HG03139 (cell line): ENCODE measurements around the gene UTP18.
A peak's percentile ranks its signal among the peaks of the same experiment; 100 is the strongest.
"Not testable (repeated sequence)": the region's sequence is repeated elsewhere in the genome, so short reads cannot be mapped to it uniquely, and the experiment has no call there.

Experiments
- ATAC-seq: cut with Tn5 transposase; IDR thresholded peaks from one replicate; pipeline ENCODE4 v1.9.1; 2021; ENCODE audit not compliant: unreplicated experiment

UTP18 gene

DNA sequence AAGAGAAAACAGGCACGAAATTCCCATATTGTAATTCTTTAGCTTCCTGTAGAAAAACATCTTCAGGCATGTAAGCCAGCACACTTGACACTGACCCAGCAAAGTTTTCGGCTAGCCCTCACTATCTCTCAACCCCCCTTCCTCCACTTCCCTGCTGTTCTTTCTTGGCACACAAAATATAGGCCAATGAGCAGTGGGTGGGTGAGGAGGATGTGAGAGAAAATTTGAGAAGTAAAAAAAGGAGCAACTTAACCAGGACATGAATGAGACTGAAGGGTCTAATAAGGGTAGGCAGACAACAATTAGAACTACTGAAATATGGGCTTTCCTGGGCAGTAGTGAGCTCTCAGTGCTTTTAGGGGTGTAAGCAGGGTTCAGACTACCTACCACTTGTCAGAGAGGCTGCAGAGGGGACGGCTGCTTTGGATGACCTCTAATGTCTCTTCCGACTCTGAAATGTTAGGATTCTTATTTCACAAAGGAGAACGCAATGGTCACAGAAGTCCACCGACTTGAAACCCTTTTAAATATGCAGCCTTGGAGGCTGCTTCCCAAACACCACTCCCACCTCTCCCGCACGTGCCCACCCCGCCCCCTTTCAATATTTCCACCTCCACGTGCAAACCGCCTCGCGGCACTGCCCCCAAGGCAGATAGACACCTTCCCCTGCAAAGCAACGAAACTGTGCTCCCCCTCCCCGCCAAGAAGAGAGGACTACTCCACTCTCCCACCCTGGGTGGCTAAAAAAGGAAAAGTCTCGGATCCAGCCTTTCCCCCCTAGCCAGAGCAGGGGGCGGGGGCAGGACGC lies 1.4 kb upstream of the UTP18 start:
- ATAC-seq, result no peak

DNA sequence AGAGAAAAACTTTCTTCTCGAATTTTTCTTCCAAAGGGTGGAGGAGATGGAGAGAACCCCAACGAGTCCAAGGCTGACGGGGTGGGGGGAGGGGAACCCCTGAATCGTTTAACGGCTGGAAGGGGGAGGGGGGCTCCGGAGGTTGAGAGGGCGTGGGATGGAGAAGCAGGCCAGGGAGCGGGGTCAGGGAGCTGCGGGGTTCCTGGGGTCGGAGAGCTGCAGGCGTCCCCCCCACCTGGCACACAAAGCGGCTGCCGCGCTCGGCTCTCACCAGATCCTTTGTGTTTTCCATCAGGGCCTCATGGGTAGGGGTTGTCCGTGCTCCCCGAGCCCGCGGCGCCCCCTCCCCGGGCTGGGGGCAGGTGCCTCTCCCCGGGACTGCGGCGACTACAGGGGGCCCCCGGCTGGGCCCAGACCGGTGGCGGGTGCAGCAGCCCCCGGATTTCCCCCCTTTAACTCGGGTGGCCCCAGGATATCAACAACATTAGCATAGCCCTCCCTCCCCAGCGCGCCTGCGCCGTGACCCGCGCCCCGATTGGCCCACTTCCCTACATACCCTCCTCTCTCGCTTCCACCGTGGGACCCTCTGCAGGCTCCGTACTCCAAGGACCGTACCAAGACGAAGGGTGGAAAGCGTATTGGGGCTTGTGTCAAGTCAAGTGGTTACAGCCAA lies 646 bp upstream of the UTP18 start, which contains the start of gene MBTD1:
Gene MBTD1, minus strand, starts transcription at position 486 of the 673 bp plus-strand sequence. CDS start 34,888 bp downstream, outside the sequence.
- peak; percentile 71 for ATAC-seq

DNA sequence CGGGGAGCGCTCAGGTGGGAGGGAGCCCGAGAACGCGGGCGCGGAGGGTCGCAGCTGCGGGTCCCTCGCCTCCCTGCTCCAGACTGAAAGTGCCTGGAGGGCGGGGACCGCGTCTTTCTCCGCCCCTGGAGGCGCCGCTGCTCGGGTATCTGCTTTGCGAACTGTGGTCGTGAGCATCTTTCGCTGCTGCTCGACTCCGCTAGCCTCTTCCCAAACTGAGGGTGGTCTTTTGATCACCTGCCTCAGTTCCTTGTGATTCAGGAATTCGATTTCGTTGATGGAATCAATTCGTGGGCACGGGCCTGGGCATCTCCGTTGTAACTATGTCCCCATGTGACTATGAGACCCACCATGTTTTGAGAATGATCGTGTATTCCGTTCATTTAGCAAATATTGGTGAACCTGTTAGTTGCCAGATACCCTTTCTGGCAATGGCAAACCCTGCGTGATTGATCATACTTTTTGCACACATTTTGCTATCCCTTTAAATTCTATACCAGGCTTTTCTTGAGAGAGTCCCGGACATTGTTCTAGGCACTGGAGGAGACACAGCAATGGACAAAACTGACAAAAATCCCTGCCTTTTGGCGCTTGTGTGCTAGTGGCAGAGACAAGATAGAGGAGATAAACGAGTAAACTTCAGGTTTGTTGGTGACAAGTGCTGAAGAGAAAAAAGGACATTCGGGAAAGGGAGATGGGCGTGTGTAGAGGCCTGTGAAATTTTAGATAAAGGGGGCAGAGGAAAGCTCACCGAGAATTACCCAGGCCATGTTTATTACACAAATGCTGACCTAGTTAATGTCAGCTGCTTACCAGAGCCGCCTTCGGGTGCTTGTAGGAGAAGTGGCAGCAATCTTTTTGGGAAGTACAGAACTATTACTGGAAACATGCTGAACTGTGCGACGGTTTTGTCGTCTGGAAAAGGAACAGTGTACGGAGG lies 948 bp downstream of the UTP18 start:
- no peak for ATAC-seq

DNA sequence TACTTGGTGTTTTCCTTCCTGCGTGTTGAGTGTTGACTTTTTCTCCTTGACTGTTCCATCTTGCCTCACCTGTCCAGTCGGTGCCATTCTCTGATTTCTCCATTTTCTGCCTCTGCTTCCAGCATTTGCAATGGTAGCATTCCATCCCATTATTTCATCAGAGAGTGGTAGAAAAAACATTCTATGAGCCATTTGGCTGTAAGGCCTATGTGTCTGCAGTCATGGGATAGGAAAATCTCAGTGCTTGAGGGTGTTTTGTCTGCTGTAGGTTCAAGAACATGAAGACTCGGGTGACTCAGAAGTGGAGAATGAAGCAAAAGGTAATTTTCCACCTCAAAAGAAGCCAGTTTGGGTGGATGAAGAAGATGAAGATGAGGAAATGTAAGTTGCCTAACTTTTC lies 2.7 kb downstream of the UTP18 start:
- no peak for ATAC-seq

DNA sequence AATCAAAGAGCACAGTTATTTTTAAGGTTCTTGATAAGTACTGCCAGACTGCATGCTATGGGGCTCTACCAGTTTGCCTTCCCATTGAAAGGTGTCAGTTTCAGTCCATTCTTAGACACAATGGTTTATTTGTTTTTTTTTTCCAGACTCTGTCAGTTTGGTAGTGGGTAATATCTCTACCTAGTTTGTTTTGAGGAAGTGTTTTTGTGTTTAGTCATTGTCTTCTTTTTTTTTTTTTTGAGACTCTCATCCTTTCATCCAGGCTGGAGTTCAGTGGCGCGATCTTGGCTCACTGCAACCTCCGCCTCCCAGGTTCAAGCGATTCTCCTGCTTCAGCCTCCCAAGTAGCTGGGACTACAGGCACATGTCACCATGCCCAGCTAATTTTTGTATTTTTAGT lies 4.1 kb downstream of the UTP18 start:
- ATAC-seq, result not testable (repeated sequence)

DNA sequence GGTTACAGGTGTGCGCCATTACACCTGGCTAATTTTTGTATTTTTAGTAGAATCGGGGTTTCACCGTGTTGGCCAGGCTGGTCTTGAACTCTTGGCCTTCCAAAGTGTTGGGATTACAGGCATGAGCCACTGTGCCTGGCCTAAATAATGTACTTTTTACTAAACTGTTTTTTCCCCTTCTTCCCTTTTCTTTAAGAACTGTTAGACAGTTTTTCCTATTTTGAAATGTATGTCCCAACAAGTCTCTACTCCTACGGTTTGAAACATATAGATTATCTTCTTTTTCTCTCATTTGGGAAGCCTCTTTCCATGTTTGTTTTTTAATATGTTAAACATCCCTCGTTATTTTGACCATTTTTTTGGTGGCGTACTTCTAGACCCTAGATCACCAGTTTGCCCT lies 9.6 kb downstream of the UTP18 start:
- no peak for ATAC-seq

DNA sequence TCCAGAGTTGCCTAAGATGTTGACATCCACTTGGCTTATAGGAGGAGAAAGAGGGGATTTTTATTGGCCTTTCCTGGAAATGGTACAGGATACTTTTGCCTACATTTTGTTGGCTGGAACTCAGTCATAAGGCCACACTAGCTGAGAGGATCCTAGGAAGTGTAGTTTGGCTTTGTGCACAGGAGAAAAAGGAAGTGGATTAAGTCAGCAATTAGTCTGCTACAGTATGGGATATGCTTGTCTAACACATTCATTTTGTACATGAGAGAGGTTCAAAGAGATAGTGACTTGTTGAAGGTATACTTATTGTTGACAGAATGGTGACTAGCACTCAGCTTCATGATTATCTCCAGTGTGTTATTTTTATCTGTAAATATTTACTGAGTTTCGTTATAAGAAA lies 10.3 kb downstream of the UTP18 start:
- ATAC-seq, result no peak

DNA sequence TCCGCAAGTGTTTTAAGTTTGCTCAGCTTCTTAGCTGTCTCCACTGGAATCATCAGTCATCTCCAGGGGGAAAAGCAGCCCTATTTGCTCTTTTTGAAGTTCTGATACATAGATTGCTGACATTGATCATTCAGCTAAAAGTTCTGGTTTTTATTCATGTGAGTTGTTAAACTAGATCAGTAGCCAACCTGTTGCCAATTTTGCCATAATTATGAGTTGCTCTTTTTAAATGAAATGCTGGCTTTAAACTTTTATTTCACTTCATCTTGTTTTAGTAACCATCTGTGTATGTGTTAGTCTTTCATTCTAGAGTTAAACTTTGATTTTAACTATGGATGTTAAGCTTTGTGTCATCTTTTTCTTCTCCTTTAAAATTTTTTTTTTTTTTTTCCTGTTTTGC lies 12.5 kb downstream of the UTP18 start:
- ATAC-seq, result no peak

DNA sequence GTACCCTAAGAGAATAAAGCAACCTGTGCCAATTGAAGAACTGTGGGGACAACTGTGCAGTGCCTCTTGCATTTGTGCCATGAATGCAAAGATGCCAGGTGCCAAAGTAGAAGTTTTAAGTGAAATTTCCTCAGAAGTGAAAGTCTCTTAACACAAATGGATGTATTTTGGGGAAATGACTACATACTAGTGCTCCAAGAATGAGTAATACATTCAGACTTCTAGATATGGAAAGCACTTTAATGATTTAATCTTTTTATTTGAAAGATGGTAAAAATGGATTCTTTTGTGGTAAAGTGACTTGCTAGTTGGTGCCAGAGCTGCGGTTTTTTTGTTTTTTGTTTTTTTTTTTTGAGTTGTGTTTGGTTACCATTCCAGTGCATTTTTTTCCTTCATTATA lies 15.0 kb downstream of the UTP18 start:
- no peak for ATAC-seq

DNA sequence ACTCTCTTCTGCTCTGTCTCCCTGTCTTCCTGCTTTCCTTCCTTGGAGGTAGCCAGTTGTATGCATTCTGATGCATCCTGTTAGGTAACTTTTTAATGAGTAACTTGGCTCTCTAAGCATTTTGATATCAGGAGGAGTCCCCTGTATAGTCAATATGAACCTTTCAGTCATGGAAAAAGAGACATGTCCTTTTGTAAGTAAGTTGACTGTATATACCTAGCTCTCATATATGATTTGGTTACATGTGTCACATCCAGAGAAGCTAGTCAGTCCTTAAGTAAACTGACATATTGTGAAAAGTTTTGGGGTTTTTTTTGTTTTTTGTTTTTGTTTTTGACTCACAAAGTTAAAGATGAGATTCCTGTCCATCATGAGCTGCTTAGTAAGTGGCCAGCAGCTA lies 18.8 kb downstream of the UTP18 start:
- no peak for ATAC-seq

DNA sequence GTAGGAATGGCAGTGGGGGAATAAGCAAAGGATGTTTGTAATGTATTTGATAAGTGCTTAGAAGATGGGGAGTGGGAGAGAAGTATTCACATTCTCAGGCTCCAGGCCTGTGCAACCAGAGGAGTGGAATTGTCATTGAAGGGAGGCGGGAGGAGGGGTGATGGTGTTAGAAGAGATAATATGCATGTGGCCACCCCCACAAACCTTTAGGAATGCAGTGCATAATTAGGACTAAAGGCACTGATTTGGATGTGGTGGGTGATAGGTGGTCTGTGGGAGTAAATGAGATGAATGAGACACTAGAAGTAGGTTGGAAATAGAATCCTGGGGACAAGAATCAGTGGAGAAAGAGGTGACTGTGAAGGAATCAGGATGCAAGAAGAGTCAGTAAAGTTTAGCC lies 27.1 kb downstream of the UTP18 start:
- no peak for ATAC-seq

DNA sequence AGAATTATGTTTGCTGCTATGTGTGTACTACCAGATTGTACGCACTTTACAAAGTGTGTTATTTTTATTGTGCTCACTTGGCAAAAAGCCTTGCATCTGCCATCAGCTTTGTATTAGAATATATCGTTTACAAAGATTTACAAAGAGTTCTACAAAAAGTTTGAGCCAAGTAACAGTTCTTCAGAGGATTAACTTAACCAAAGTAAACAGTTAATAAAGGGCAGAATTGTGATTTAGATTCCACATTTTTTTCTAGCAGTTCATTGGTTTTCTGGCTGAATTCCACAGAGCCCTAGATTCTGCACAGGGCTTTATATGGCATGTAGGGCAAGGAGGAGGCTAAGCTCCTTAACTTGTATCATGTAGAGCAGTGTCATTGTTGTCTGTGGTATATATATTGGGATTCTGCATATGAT lies 29.4 kb downstream of the UTP18 start:
- ATAC-seq, result no peak

DNA sequence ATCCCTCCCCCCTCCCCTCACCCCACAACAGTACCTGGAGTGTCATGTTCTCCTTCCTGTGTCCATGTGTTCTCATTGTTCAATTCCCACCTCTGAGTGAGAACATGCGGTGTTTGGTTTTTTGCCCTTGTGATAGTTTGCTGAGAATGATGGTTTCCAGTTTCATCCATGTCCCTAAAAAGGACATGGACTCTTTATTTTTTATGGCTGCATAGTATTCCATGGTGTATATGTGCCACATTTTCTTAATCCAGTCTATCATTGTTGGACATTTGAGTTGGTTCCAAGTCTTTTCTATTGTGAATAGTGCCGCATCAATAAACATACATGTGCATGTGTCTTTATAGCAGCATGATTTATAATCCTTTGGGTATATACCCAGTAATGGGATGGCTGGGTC lies 34.0 kb downstream of the UTP18 start:
- not testable (repeated sequence) for ATAC-seq

DNA sequence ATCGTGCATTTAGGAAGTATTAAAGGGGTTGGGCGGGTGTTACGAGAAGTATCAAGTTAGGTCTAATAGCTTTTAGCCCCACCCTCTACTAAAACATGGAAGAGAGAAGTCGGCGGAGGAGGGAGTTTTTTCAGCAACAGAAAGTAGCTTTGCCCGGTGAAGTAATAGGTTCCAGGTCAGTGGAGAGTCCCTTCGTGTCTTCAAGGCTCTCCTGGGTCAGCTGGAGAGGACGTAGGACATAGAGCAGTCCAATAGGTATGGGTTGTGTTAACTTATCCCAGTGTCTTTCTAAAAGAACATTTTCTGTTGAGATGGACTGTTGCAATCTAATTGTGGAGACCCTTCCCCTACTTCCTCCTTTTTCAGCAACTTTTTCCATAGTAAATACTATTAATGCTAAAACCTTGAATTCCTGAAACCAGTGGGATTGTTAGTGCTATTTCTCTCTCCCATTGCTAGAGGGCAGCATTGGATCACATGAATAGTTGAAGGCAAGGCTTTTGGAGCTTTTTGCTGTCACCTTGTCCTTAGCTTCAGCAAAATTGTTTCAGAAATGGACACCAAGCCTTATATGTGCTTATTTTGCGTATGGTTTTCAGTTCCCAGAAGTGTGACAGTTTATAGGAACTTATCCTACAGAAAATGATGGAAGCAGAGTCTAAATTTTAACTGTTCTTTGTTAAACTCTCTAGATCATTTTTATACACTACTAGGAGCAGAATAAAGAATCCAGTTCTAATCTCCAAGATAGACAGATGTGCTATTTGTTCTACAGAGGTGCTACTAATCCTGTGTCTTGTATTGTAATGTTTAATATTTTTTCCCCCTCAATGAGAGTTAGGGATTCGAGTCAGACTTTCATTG lies 38.4 kb downstream of the UTP18 start:
- no peak for ATAC-seq

DNA sequence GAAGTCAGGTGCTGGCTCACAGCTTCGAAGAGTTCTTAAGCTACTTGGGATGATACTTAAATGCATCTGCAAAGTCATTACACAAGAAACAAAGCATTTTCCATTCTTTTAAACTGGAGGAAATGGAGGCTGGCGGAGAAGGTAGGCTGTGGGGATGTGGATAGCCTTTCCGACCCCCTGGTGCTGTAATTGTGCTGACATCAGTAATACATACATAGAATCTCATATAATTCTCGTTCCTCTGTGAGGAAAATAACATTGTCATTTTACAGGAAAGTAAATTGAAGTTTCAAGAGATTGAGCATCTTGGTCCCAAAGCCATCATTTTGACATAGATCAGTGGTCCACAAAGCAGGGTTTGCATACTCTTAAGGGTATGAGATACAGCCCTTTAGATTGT lies 39.5 kb downstream of the UTP18 start:
- ATAC-seq, result no peak

DNA sequence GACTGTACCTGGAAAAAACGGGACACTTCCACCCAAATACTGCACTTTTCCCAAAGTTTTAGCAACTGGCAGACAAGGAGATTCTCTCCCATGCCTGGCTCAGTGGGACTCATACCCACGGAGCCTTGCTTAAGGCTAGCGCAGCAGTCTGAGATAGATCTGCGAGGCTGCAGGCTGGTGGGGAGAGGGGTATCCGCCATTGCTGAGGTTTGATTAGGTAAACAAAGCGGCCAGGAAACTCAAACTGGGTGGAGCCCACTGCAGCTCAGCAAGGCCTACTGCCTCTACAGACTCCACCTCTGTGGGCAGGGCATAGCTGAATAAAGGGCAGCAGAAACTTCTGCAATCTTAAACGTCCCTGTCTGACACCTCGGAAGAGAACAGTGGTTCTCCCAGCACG lies 44.8 kb downstream of the UTP18 start:
- no peak for ATAC-seq

DNA sequence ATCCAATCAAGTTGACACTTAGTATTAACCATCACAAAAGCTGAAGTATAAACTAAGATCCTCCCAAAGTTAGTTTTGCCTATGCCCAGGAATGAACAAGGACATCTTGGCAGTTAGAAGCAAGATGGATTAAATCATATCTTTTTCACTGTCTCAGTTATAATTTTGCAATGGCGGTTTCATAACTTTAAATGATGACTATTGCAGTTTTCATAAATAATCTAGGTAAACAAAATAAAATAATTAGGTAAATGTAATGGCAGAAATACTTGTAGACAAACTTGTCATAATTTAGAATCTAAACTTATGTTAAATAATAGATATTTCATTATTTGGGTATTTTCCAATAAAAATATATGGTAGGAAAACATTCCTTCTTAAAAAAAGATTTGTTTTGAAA lies 51.7 kb downstream of the UTP18 start:
- ATAC-seq, result not testable (repeated sequence)

DNA sequence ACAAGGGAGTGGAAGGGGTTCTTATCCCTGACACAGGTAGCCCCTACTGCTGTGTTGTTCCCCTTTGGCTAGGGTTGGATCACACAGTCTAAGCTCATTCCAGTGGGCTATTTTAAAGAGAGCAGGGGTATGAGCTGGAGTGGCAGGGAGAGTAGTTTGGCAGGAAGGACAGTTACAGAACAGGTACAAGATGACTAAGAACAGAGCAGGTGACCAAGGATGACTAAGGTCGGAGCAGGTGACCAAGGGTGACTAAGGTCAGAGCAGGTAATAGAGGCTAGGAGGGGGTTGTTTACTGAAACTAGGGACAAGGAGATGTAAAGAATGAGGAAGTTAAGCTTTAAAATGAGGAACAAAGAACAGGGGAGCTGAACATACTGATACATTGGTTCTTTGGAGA lies 58.8 kb downstream of the UTP18 start:
- ATAC-seq, result no peak

DNA sequence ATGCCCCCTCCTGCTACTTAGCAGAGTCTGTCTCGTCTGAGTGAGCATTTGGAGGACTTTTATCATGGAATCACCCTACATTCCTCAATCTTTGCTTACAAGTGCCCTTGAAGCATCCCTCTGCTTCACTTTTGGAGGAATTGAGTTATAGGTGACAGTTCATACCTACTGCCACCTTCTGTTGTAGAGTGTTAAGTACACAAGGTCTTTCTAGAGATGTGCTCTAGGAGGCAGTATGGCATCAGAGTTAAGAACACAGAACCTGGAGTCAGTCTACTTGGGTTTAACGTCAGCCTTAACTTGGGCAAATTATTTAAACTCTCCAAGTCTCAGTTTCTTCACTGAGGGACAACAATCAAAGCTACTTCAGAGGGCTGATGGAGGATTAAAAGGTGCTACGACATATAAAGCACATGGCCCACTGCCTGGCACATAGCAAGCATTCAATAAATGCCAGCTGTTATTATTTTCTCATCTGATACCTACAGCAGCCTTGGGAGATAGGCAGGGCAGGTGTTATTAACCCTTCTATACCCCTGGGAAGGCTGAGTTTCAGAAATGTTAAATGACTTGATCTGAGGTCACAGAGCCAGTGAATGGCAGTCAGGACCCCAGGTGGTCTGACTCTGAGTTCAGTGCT lies 62.2 kb downstream of the UTP18 start:
- ATAC-seq, result no peak

DNA sequence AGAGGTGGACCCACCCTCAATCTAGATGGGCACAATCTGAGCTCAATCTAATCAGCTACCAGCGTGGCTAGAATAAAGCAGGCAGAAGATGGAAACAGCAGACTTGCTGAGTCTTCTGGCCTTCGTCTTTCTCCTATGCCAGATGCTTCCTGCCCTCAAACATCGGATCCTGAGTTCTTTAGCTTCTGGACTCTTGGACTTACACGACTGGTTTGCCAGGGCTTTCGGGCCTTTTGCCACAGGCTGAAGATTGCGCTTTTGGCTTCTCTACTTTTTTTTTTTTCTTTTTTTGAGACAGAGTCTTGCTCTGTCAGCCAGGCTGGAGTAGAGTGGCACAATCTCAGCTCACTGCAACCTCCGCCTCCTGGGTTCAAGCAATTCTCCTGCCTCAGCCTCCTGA lies 65.1 kb downstream of the UTP18 start:
- no peak for ATAC-seq
